Measurements from ENCODE around the gene STAT3. TPM values are rescaled to one million over a fixed set of nuclear protein-coding genes. Genes with fewer than 3 reads are reported as not detected.

Gene STAT3
- total and polyA plus RNA-seq, 2 of the 13 experiments (the other 11 are each of a cell fraction or from before 2014, with no cell fraction given): 61.8 to 62.4 TPM

GRCh38 chr17:42388381-42389134 is at the start of gene STAT3 (continued):
- peak; percentile 17 for TF ChIP-seq AGO2 (optimal IDR thresholded peaks at IDR 0.05; ENCODE audit: low read depth, low read length)
- TF ChIP-seq SIN3A (IDR thresholded peaks at IDR 0.05; ENCODE audit: borderline replicate concordance, low read depth, low read length): peak; percentile 96
- peak; percentile 97 for TF ChIP-seq CBFB (CRISPR knock-in tag; IDR thresholded peaks at IDR 0.05)
- peak; percentile 96 for TF ChIP-seq MED1 (CRISPR knock-in tag; IDR thresholded peaks at IDR 0.05)
- TF ChIP-seq ZNF639 (CRISPR knock-in tag; conservative IDR thresholded peaks at IDR 0.05): peak; percentile 92
- TF ChIP-seq ARNT (IDR thresholded peaks at IDR 0.05): no peak
- TF ChIP-seq NFE2 (CRISPR knock-in tag; IDR thresholded peaks at IDR 0.05): no peak
- peak; percentile 99 for TF ChIP-seq PHF21A (CRISPR knock-in tag; IDR thresholded peaks at IDR 0.05)
- TF ChIP-seq CBX1 (IDR thresholded peaks at IDR 0.05; ENCODE audit: low read depth): peak; percentile 98
- TF ChIP-seq IRF2 (CRISPR knock-in tag; IDR thresholded peaks at IDR 0.05): peak; percentile 99
- peak; percentile 85; the same call in 1 of the 2 replicates for TF ChIP-seq BRF2 (CRISPR knock-in tag; IDR thresholded peaks at IDR 0.05)
- TF ChIP-seq ZZZ3 (CRISPR knock-in tag; IDR thresholded peaks at IDR 0.05; ENCODE audit: borderline replicate concordance): peak; percentile 84; the same call in 1 of the 2 replicates
- peak; percentile 28; the same call in 1 of the 2 replicates for TF ChIP-seq CEBPZ (IDR thresholded peaks at IDR 0.05; ENCODE audit: low read length)
- TF ChIP-seq ZNF230 (CRISPR knock-in tag; IDR thresholded peaks at IDR 0.05): peak; percentile 91
- TF ChIP-seq CHCHD3 (CRISPR knock-in tag; IDR thresholded peaks at IDR 0.05): no peak
- peak; percentile 99 for TF ChIP-seq U2AF1 (optimal IDR thresholded peaks at IDR 0.05; ENCODE audit: low read depth, low read length)
- peak; percentile 64 for TF ChIP-seq BHLHE40 (IDR thresholded peaks at IDR 0.05; ENCODE audit: low read length)
- TF ChIP-seq ZNF317 (CRISPR knock-in tag; IDR thresholded peaks at IDR 0.05): peak; percentile 94
- TF ChIP-seq ZNF772 (CRISPR knock-in tag; IDR thresholded peaks at IDR 0.05): peak; percentile 99
- TF ChIP-seq ZNF550 (CRISPR knock-in tag; IDR thresholded peaks at IDR 0.05; ENCODE audit: borderline replicate concordance): peak; percentile 98; the same call in 1 of the 2 replicates
- TF ChIP-seq ZNF143 (CRISPR knock-in tag; IDR thresholded peaks at IDR 0.05): peak; percentile 67; the same call in 1 of the 2 replicates
- peak; percentile 89 for TF ChIP-seq ATF7 (IDR thresholded peaks at IDR 0.05)
- TF ChIP-seq ATF7 (CRISPR knock-in tag; IDR thresholded peaks at IDR 0.05): peak; percentile 99
- peak; percentile 54; the same call in 1 of the 2 replicates for TF ChIP-seq PBX3 (CRISPR knock-in tag; IDR thresholded peaks at IDR 0.05; ENCODE audit: borderline replicate concordance)
- no peak for TF ChIP-seq MLLT10 (CRISPR knock-in tag; IDR thresholded peaks at IDR 0.05)
- TF ChIP-seq KLF11 (CRISPR knock-in tag; IDR thresholded peaks at IDR 0.05): peak; percentile 100
